ENCODE measurements around the gene GRIK5. TPM values are rescaled to one million over a fixed set of nuclear protein-coding genes. Genes with fewer than 3 reads are reported as not detected.
A peak's percentile ranks its signal among the peaks of the same experiment; 100 is the strongest.

GRIK5 gene
- total RNA-seq, 1 experiment from 2014 or later: 16.4 TPM

DNA sequence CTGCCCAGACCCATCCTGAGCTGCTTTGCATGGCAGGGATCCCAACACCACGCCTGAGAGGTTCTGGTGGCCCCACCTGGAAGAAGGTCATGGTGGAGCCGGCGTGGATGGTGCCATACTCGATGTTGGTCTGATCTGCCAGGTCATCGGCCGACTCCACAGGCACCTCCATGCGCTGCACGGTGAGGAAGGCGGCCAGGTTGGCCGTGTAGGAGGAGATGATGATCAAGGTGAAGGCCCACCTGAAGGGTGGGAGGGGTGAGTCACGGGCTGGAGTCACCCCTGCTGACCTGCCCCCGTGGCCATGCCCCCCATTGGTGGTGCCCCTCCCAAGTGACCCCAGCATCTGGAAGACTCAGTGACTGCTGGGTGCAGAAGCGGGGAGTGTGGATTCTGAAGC lies 63.4 kb downstream of the GRIK5 start:
- Histone ChIP-seq H3K36me3 (replicated peaks; ENCODE audit: control insufficient read depth, insufficient read depth, low read length) (no peaks in the 10 kb centered on the region; the same call in 1 of the 2 replicates), H3K27me3 (ENCODE audit: control insufficient read depth, insufficient read depth, low read length) (no peaks in the 10 kb centered on the region; the same call in 1 of the 2 replicates), H3K4me3 (ENCODE audit: insufficient read depth, low read depth, low read length) (no peak overlapping the region)
- DNase-seq: no peak

DNA sequence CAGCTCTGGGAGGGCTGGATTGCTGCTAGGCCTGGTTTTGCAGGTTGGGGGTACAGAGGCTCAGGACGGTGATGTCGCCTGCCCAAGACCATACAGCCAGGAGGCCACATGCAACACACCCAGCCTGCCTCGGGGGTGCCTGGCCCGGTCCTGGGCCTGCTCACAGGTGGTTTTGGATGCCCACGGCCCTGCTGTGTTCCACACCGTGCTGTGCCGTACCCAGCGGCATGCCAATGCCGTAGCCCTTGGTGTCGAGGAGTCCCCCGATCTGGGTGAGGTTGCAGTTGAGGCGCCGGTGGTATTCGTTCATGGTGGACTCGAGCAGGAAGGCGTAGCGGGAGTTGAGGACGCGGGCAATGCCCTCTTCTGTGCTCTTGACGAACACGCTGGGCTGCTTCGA lies 64.5 kb downstream of the GRIK5 start:
- DNase-seq: no peak

DNA sequence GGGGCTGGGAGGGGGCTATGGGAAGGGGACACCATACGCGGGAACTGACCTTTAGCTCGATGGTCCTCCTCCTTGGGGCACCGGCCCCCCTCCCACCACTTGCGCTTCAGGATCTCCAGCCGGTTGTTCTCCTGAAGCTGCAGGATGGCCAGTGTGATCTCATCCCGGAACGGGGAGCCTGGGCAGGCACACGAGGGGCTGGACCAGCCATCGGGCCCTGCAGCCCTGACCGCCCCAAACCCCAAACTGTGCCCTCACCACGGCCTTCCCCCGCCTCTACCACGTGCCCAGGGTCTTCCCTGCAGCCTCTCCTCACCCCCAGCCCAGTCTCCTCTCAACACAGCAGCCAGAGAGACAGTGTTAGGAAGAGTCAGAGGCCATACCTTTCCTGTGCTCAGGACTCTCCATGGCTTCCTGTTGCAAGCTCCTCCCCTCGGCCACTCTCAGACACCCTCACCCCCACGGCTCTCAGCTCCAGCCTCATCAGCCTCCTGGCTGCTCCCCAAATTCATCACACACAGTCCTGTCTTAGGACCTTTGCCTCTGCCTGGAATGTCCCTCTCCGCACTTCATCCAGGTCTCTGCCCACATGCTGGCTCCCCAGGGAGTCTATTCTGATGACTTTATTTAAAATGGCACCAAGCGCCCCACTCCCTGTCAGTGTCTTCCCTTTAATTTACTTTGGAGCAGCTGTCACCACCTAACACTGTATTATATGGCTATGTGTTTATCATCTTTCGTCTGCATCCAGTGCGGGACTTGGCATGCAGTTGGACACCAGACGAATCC lies 66.3 kb downstream of the GRIK5 start:
- no peaks in the 10 kb centered on the region; the same call in none of the 2 replicates for H3K36me3 ChIP-seq (replicated peaks; ENCODE audit: control insufficient read depth, insufficient read depth, low read length)
- no peak overlapping the region for H3K4me3 ChIP-seq (ENCODE audit: insufficient read depth, low read depth, low read length)
- H3K27me3 ChIP-seq (ENCODE audit: control insufficient read depth, insufficient read depth, low read length): peaks cover 18% of the 10 kb centered on the region
- DNase-seq: peak; percentile 36

More for the DNA sequence above, 64.5 kb downstream of the GRIK5 start:
- H3K4me3 ChIP-seq (ENCODE audit: insufficient read depth, low read depth, low read length): no peak overlapping the region
- H3K36me3 ChIP-seq (replicated peaks; ENCODE audit: control insufficient read depth, insufficient read depth, low read length): no peaks in the 10 kb centered on the region; the same call in none of the 2 replicates
- H3K27me3 ChIP-seq (ENCODE audit: control insufficient read depth, insufficient read depth, low read length): peaks cover 3% of the 10 kb centered on the region

DNA sequence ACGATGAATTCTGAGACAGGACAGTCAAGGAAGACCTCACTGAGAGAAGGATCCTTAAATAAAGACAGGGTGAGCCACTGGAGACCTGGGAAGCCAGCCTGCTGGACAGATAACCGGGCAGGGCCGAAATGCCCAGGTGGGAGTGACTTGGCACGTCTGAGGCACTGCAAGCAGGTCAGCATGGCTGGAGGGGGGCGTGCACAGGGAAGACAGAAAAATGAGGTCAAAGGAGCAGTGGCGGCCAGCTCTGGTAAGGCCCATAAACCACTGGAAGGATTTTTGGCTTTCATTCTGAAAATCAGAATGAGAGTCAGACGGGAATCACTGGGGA lies 70.2 kb downstream of the GRIK5 start:
- H3K4me3 ChIP-seq (ENCODE audit: insufficient read depth, low read depth, low read length): no peak overlapping the region
- DNase-seq: peak; percentile 33
- H3K36me3 ChIP-seq (replicated peaks; ENCODE audit: control insufficient read depth, insufficient read depth, low read length): no peaks in the 10 kb centered on the region; the same call in none of the 2 replicates
- peaks cover 49% of the 10 kb centered on the region for H3K27me3 ChIP-seq (ENCODE audit: control insufficient read depth, insufficient read depth, low read length)

GRCh38 chr19:41999071-41999877 lies 70.7 kb downstream of the GRIK5 start:
- DNase-seq: peak; percentile 90
- Histone ChIP-seq H3K4me3 (ENCODE audit: insufficient read depth, low read depth, low read length) (peak overlapping the region; percentile 20; the same call in 1 of the 2 replicates), H3K27me3 (ENCODE audit: control insufficient read depth, insufficient read depth, low read length) (peaks cover 54% of the 10 kb centered on the region), H3K36me3 (replicated peaks; ENCODE audit: control insufficient read depth, insufficient read depth, low read length) (no peaks in the 10 kb centered on the region; the same call in none of the 2 replicates)

- H3K27me3 ChIP-seq (ENCODE audit: control insufficient read depth, insufficient read depth, low read length): peaks cover 59% of the 10 kb centered on the region
Observed at GRCh38 chr19:41998246-41999020, 71.6 kb downstream of the GRIK5 start.

DNA sequence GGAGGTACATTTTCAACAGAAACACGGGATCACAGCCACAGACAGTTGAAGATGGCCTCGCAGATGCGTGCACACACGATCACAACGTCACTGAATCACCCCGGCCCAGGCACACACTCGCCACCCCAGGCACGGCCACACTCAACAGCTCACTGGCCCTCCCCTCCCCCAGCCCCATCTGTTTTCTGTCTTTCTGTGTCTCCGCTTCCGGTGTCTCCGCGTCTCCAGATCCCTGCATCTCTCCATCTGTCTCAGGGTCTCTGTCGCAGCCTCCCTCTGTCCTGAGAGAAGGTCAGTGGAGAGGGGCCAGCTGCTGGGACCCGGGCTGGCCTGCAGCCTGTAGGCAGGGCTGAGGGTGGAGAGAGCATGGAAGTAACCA lies 72.2 kb downstream of the GRIK5 start:
- H3K36me3 ChIP-seq (replicated peaks; ENCODE audit: control insufficient read depth, insufficient read depth, low read length): no peaks in the 10 kb centered on the region; the same call in none of the 2 replicates
- H3K4me3 ChIP-seq (ENCODE audit: insufficient read depth, low read depth, low read length): peak overlapping the region; percentile 28
- peak; percentile 80 for DNase-seq
- peaks cover 63% of the 10 kb centered on the region for H3K27me3 ChIP-seq (ENCODE audit: control insufficient read depth, insufficient read depth, low read length)

More at GRCh38 chr19:41998246-41999020, 71.6 kb downstream of the GRIK5 start:
- Histone ChIP-seq H3K36me3 (replicated peaks; ENCODE audit: control insufficient read depth, insufficient read depth, low read length) (no peaks in the 10 kb centered on the region; the same call in none of the 2 replicates), H3K4me3 (ENCODE audit: insufficient read depth, low read depth, low read length) (peak overlapping the region; percentile 28)
- DNase-seq: peak; percentile 95

DNA sequence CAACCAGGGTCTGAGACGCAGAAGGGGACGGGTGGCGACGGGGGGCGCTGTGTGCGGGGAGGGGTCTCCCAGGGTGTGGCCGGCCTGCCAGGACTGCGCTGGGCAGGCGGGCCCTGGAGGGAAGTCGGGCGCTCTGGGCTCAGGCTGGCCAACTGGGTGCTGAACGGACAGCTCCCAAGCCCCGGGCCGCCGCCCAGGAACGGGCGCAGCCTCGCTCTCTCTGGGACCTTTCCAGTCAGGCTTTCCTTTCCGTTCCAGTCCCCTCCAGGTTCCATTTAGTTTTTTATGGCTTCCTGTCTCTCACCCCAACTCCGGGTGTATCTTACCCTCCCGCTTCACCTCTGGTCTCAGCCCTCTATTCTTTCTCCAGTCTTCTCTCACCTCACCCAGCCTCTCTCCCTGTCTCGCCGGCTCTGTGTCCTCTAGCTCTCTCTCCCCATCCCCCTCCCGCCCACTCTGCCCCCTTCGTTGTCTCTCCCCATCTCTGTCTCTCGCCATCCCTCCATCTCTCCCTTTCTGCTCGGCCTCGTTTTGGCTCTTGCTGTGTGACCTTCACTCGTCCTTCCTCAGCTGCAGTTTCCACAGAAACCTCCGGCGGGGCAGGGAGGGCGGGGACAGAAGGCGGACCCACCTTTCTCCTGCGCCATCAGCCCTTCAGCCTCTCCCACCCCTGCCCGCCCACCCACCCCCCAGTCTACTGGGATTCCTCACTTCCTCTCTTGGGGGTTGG lies 72.7 kb downstream of the GRIK5 start:
- Histone ChIP-seq H3K36me3 (replicated peaks; ENCODE audit: control insufficient read depth, insufficient read depth, low read length) (no peaks in the 10 kb centered on the region; the same call in 1 of the 2 replicates), H3K27me3 (ENCODE audit: control insufficient read depth, insufficient read depth, low read length) (peaks cover 63% of the 10 kb centered on the region), H3K4me3 (ENCODE audit: insufficient read depth, low read depth, low read length) (peak overlapping the region; percentile 28)
- peak; percentile 96 for DNase-seq

DNA sequence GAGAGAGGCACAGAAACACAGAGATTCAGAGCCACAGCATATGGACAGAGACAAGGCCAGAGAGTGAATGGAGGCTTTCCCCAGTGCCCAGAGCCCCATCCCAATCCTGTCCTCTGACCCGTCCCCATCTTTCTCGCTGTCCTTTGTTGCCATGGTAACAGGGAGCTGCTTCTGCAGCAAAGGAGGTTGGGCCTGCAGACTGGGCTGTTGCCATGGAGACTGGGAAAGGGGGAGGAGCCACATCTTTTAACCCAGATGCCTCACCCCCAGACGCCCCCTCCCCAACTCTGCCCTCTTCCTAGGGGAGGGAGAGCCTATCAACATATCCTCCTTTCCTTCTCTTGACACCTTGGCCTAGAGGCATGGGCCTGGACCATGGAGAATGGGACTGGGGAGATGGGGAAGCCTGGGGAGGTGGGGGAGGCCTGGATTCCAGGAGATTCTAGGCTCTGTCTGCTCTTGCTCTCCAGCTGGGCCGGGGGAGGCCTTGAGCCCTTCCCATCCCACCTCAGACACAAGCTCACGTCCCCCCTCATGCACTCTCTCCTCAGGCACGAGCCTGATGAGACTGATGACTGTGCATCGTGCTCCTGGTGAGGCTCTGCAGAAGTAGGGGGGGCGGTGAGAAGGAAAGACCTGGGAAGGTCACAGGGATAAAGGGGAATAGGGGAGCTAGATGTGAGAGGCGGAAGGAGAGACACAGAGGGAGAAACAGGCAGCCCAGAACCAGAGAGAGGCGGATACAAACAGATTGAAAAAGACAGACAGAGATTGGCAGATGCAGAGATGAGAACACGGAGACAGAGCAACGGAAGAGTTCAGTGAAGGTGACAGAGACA lies 73.8 kb downstream of the GRIK5 start:
- Histone ChIP-seq H3K36me3 (replicated peaks; ENCODE audit: control insufficient read depth, insufficient read depth, low read length) (no peaks in the 10 kb centered on the region; the same call in 1 of the 2 replicates), H3K4me3 (ENCODE audit: insufficient read depth, low read depth, low read length) (no peak overlapping the region), H3K27me3 (ENCODE audit: control insufficient read depth, insufficient read depth, low read length) (peaks cover 64% of the 10 kb centered on the region)
- peak; percentile 94 for DNase-seq

DNA sequence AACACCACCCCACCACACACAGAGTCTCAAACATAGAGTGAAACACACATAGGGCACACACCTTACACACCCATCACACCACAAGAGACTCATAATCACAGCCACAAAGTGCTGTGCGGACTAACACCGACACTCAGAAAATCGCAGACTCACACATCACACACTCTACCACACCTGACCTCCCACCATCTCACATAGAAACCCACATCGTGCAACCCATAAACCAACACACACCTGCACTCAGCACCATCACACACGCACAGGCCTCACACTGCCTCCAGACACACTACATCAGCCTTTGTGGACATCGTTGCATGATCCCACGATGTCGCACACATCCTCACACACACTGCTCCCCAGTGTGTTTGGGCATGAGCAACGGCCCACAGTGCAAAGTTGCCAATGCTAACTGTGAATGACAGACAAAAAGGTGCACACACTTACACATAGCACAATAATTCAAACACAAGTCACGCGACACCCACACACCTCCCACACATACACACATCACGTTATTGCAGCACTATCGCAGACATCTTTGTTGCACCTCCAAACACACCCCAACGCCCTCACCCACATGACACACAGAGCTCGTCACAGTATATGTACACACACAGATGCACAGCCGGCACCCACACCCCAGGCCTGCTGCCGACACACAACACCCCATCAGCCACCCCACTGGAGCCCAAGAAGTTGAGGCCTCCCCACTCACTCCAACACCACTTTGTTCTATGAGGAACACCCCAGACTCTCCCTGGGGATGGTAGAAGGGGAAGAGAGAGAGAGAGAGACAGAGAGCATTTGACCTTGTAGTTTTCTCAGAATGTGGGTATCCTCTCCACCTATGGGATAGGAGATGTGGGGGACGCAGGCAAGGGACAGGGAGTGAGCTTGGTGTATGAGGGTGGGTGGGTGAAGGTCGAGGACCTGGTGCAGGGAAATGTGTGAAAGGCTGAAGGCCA lies 74.7 kb downstream of the GRIK5 start:
- Histone ChIP-seq H3K4me3 (ENCODE audit: insufficient read depth, low read depth, low read length) (no peak overlapping the region), H3K27me3 (ENCODE audit: control insufficient read depth, insufficient read depth, low read length) (peaks cover 59% of the 10 kb centered on the region), H3K36me3 (replicated peaks; ENCODE audit: control insufficient read depth, insufficient read depth, low read length) (no peaks in the 10 kb centered on the region)
- DNase-seq: peak; percentile 23

GRCh38 chr19:41994521-41994971 lies 75.5 kb downstream of the GRIK5 start:
- H3K4me3 ChIP-seq (ENCODE audit: insufficient read depth, low read depth, low read length): peak overlapping the region; percentile 24; the same call in 1 of the 2 replicates
- DNase-seq: peak; percentile 57
- H3K27me3 ChIP-seq (ENCODE audit: control insufficient read depth, insufficient read depth, low read length): peaks cover 52% of the 10 kb centered on the region
- H3K36me3 ChIP-seq (replicated peaks; ENCODE audit: control insufficient read depth, insufficient read depth, low read length): no peaks in the 10 kb centered on the region

Data from H7 (cell line).